AG09309 (cell line): ENCODE results near the gene PHLDB1.

ENCODE experiments used
- DNase-seq: peaks from one replicate; pipeline ENCODE4 v3.0.0-alpha.2; 2010; ENCODE audit warnings: low read depth
- H3K4me3 ChIP-seq: 2 replicates; pipeline ENCODE4 v1.5.1; 2011; ENCODE audit warnings: mild to moderate bottlenecking, low read depth, low read length, moderate library complexity; ENCODE audit not compliant: control insufficient read depth
- CTCF ChIP-seq: IDR thresholded peaks from 2 replicates; pipeline ENCODE4 v1.5.1; 2011; ENCODE audit warnings: mild to moderate bottlenecking, low read depth, low read length, inconsistent platforms; ENCODE audit not compliant: insufficient read depth, control insufficient read depth; ENCODE audit errors: missing control alignments

The PHLDB1 gene

GRCh38 chr11:118619444-118620197, 12.2 kb downstream of the PHLDB1 start:
- peak; percentile 88 for DNase-seq
- H3K4me3 ChIP-seq = no peak overlapping the region
- TF ChIP-seq CTCF = no peak

GRCh38 chr11:118620529-118621070, 13.2 kb downstream of the PHLDB1 start:
- peak overlapping the region; percentile 72 for H3K4me3 ChIP-seq
- no peak for DNase-seq
- no peak for TF ChIP-seq CTCF

DNA sequence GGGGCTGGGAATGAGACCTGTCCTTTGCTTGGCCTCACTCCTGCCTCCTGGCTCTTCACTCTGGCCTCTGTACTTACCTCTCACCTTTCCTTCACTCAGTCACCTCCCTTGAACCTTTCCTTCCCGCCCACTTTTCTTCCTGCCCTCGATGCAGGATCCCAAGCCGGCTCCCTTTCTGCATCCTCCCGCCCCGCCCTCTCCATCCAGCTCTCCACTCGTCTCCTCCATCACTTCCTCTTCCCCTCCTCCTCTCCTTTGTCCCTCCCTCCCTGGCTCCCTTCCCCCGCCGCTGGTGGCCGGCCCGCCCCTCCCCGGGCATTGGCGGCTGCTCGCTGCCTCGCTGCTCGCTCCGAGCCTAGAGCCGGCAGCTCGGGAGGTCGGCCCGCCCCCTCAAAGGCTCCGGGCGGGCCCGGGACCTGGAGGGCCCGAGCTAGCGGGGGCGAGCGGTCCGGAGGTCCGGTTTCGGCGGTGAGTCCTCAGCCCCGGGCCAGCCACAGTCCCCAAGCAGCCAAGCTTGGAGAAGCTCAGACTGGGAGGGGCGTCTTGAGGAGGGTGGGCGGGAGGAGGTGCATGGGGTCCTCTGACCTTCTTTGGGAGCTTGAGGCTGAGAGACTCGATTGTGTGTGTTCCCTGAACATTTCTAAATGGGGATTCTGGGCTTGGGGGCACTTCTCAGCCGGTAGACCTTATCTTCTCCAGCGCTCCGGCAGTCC, 13.8 kb downstream of the PHLDB1 start:
- peak overlapping the region; percentile 72 for H3K4me3 ChIP-seq
- no peak for DNase-seq
- TF ChIP-seq CTCF = no peak

- H3K4me3 ChIP-seq = peak overlapping the region; percentile 72
- TF ChIP-seq CTCF = no peak
- no peak for DNase-seq
Observed at GRCh38 chr11:118621784-118622375, 14.5 kb downstream of the PHLDB1 start.

DNA sequence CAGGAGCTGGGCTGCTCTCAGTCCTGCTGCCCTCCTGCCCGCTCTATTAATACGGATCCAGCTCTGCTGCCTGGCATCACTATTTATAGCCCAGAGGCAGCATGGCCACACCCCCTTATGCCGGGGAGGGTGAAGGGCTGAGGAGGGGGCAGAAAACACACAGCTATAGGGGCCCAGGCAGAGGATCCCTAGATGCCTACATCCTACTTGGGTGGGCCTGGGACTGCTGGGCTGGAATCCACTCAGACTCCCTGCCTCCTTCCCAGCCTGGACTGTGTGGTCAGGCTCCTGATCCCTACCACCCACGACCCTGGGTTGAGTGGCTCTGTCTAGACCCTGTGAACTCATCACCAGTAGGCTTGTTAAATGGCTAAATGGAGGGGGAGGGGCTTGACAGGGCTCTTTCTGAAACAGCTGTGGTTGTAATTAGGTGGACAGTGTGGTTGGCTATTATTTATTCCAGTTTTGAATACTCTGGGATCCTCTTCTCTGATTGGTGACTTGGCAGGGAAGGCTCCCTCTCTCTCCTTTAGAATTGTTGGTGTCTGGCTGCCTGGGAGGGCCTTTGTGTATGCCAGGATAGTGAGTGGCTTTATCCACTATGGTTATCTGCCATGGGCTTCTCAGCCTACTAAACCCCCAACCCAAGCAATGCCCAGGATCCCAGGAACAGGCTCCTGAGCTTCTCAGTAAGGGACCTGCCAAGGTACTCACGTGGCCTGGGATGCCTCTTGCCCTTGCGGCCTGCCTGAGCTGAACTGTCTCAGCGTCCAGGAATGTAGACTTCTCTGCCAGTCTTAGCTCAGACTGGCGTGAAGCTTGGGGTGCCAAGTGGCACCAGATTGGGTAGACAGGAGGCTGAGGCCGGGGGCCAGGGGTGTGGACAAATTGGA, 15.2 kb downstream of the PHLDB1 start:
- peak overlapping the region; percentile 72 for H3K4me3 ChIP-seq
- TF ChIP-seq CTCF = no peak
- DNase-seq = no peak

GRCh38 chr11:118623269-118623655, 15.8 kb downstream of the PHLDB1 start:
- no peak for DNase-seq
- no peak for TF ChIP-seq CTCF
- peak overlapping the region; percentile 7 for H3K4me3 ChIP-seq
